ENCODE measurements around the gene UCK2. TPM values are rescaled to one million over a fixed set of nuclear protein-coding genes. Genes with fewer than 3 reads are reported as not detected.

Gene UCK2
- polyA plus RNA-seq, 3 donors: 12.4 to 15.4 (median 12.8) TPM

DNA sequence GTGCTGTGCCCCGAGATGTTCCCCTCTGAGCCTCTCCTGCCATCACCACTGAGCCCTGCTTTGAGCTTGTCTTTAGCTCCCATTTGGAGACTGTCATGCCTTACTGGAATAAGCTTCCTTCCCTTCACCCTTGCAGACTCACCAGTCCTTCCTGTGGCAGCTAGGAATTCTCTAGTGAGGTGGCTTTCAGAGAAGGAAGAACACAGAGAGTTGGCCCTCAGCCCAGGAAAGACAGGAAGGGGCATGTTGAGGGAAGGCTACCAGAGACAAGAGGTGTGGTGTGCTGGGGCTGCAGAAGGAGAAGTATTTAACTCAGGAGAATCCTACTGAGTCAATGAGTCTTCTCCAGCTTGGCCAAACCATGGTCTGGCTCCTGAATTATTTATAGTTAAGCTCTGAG, 76.3 kb downstream of the UCK2 start:
- H3K36me3 Mint-ChIP-seq: peaks cover 65 to 78% of the 10 kb centered on the region in 2 donors
- Histone ChIP-seq H3K27me3 (ENCODE audit: control insufficient read depth in 2 of 2, insufficient read depth in 2 of 2, low read length in 2 of 2) (no peaks in the 10 kb centered on the region), H3K4me3 (replicated peaks in 1 of 3; ENCODE audit: low read depth in 2 of 3, low read length in 3 of 3) (no peak overlapping the region), H3K9me3 (replicated peaks in 1 of 2; ENCODE audit: control insufficient read depth in 1 of 2, insufficient read depth in 1 of 2, low read length in 2 of 2) (no peaks in the 10 kb centered on the region), H3K79me2 (ENCODE audit: insufficient read depth, low read length) (no peaks in the 10 kb centered on the region), H4K20me1 (ENCODE audit: insufficient read depth, low read length) (no peaks in the 10 kb centered on the region), H2AFZ (ENCODE audit: insufficient read depth, low read depth, low read length, poor library complexity, severe bottlenecking) (no peak overlapping the region), H3K4me1 (ENCODE audit: control insufficient read depth in 1 of 2, insufficient read depth in 2 of 2, low read length in 2 of 2) (no peaks in the 10 kb centered on the region), H3K27ac (ENCODE audit: low read depth in 1 of 2, low read length in 2 of 2) (peak overlapping the region in 1 of 2 donors; percentile 28), H3K4me2 (replicated peaks; ENCODE audit: extremely low read depth, low read length, poor library complexity, severe bottlenecking) (no peak overlapping the region), H3K36me3 (replicated peaks in 1 of 2; ENCODE audit: control insufficient read depth in 1 of 2, insufficient read depth in 2 of 2, low read length in 2 of 2) (peaks cover 62 to 93% of the 10 kb centered on the region in 2 donors), H3K9ac (ENCODE audit: insufficient read depth, low read length, poor library complexity, severe bottlenecking) (no peak overlapping the region)
- intact Hi-C loops (cut with micrococcal nuclease): no loop called here
- H3K27me3 Mint-ChIP-seq (ENCODE audit: low read depth in 3 of 3): no peaks in the 10 kb centered on the region
- peaks cover 4% of the 10 kb centered on the region for H3K4me1 Mint-ChIP-seq
- H3K9me3 Mint-ChIP-seq: peaks cover 0 to 2% (median 0%) of the 10 kb centered on the region in 7 donors
- peak overlapping the region in 5 of 7 donors; percentile 11 to 70 (median 47) for H3K27ac Mint-ChIP-seq
- TF ChIP-seq, protein P1, sequence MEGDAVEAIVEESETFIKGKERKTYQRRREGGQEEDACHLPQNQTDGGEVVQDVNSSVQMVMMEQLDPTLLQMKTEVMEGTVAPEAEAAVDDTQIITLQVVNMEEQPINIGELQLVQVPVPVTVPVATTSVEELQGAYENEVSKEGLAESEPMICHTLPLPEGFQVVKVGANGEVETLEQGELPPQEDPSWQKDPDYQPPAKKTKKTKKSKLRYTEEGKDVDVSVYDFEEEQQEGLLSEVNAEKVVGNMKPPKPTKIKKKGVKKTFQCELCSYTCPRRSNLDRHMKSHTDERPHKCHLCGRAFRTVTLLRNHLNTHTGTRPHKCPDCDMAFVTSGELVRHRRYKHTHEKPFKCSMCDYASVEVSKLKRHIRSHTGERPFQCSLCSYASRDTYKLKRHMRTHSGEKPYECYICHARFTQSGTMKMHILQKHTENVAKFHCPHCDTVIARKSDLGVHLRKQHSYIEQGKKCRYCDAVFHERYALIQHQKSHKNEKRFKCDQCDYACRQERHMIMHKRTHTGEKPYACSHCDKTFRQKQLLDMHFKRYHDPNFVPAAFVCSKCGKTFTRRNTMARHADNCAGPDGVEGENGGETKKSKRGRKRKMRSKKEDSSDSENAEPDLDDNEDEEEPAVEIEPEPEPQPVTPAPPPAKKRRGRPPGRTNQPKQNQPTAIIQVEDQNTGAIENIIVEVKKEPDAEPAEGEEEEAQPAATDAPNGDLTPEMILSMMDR (IDR thresholded peaks at IDR 0.05): no peak
- no peak for DNase-seq
- no peak overlapping the region for H3K4me3 Mint-ChIP-seq
- 60% methylated on average over 1 of the region's 1 CpG for WGBS (ENCODE audit: insufficient coverage)

DNA sequence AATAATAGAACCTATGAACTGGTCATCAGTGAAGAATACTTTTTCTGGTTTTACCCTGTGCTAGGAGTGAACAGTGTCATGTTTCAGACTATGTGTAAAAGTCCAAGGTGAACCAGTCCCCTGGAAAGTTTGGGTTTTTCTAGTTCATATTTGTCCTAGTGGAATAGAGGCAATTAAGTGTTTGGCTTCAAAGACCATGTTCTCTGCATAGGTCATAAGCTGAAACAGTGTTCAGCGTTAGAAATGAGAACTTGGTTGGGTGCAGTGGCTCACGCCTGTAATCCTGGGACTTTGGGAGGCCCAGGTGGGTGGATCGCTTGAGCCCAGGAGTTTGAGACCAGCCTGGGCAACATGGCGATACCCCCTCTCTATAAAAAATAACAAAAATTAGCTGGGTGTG, 77.5 kb downstream of the UCK2 start:
- H3K4me3 ChIP-seq (replicated peaks in 1 of 3; ENCODE audit: low read depth in 2 of 3, low read length in 3 of 3): no peak overlapping the region
- H3K4me1 ChIP-seq (ENCODE audit: control insufficient read depth in 1 of 2, insufficient read depth in 2 of 2, low read length in 2 of 2): no peaks in the 10 kb centered on the region
- H3K9me3 ChIP-seq (replicated peaks in 1 of 2; ENCODE audit: control insufficient read depth in 1 of 2, insufficient read depth in 1 of 2, low read length in 2 of 2): no peaks in the 10 kb centered on the region
- peaks cover 70 to 93% of the 10 kb centered on the region in 2 donors for H3K36me3 ChIP-seq (replicated peaks in 1 of 2; ENCODE audit: control insufficient read depth in 1 of 2, insufficient read depth in 2 of 2, low read length in 2 of 2)
- no peaks in the 10 kb centered on the region for H3K27me3 ChIP-seq (ENCODE audit: control insufficient read depth in 2 of 2, insufficient read depth in 2 of 2, low read length in 2 of 2)
- TF ChIP-seq, protein P1 (IDR thresholded peaks at IDR 0.05): no peak
- 40% methylated on average over 1 of the region's 4 CpGs for WGBS (ENCODE audit: insufficient coverage)
- H3K27ac ChIP-seq (ENCODE audit: low read depth in 1 of 2, low read length in 2 of 2): no peak overlapping the region
- no peak overlapping the region for H3K4me2 ChIP-seq (replicated peaks; ENCODE audit: extremely low read depth, low read length, poor library complexity, severe bottlenecking)
- DNase-seq: no peak
- Mint-ChIP-seq H3K4me3 (no peak overlapping the region), H3K36me3 (peaks cover 66 to 81% of the 10 kb centered on the region in 2 donors), H3K9me3 (peaks cover 0 to 2% (median 0%) of the 10 kb centered on the region in 7 donors), H3K27me3 (ENCODE audit: low read depth in 3 of 3) (no peaks in the 10 kb centered on the region), H3K27ac (no peak overlapping the region), H3K4me1 (peaks cover 4% of the 10 kb centered on the region)
- no peak overlapping the region for H3K9ac ChIP-seq (ENCODE audit: insufficient read depth, low read length, poor library complexity, severe bottlenecking)
- no peak overlapping the region for H2AFZ ChIP-seq (ENCODE audit: insufficient read depth, low read depth, low read length, poor library complexity, severe bottlenecking)
- no peaks in the 10 kb centered on the region for H3K79me2 ChIP-seq (ENCODE audit: insufficient read depth, low read length)
- intact Hi-C loops (cut with micrococcal nuclease): no loop called here
- no peaks in the 10 kb centered on the region for H4K20me1 ChIP-seq (ENCODE audit: insufficient read depth, low read length)

All from CD14-positive monocyte (primary cell).